Mesenteric fat pad (tissue), 1 donor: ENCODE measurements around the gene CTXND2. TPM values are rescaled to one million over a fixed set of nuclear protein-coding genes. Genes with fewer than 3 reads are reported as not detected.

ENCODE experiments used
- DNase-seq: peaks from one replicate; pipeline ENCODE4 v3.0.0-alpha.2; 2020; ENCODE audit warnings: low spot score
- total RNA-seq: library from RNA; stranded (reverse); fragmentation: NEBNext Ultra II Directional; extraction: Animal tissue kit (Norgen Biotek cat#: 25700); gene quantifications from one replicate; pipeline ENCODE4 v1.2.1, GENCODE V29; 2021
- donor health status: DM: yes; HTN: yes; CAD: no.

CTXND2 gene
- total RNA-seq, 1 donor from 2014 or later = not detected

DNA sequence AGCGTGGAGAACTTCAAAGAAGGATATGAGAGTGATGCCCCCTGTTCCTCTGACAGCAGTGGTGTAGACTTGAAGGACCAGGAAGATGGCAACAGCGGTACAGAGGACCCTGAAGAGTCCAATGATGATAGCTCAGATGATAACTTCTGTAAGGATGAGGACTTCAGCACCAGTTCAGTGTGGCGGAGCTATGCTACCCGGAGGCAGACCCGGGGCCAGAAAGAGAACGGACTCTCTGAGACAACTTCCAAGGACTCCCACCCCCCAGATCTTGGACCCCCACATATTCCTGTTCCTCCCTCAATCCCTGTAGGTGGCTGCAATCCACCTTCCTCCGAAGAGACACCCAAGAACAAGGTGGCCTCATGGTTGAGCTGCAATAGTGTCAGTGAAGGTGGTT, 73.7 kb downstream of the CTXND2 start:
- peak; percentile 2 for DNase-seq

DNA sequence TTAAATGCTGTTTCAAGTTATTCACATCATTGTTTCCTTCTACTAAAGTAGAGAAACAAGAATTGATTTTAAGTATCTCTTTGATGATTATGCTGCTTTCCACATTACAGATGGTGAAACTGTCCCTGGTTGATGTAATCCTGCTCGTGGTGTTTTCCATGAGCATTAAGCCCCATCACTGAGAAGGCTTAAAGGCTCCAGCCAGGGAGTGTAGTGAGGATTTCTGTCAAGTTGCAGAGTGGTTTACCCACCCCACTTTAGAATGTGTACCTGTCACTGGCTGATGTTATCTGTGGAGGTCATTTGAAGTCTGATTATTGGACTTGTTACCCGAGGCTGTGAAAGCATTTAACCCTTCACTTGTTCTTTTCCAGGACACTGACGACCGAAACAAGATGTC, 74.8 kb downstream of the CTXND2 start:
- no peak for DNase-seq

Other genes starting within 250 kb of the CTXND2 start
- 19.1 TPM for gene GOLPH3L, start 190.0 kb upstream of the CTXND2 start, total RNA-seq
- 0.29 TPM for gene HORMAD1, start 166.2 kb upstream of the CTXND2 start, total RNA-seq
- gene CTSS, start 121.4 kb upstream of the CTXND2 start, total RNA-seq = 173 TPM
- 76.4 TPM for gene CTSK, start 78.9 kb upstream of the CTXND2 start, total RNA-seq
- 51.0 TPM for gene ARNT, start 10.5 kb upstream of the CTXND2 start, total RNA-seq
- gene SETDB1, start 39.2 kb downstream of the CTXND2 start, total RNA-seq = 32.3 TPM
- gene CERS2, start 87.7 kb downstream of the CTXND2 start, total RNA-seq = 159 TPM
- gene ANXA9, start 95.2 kb downstream of the CTXND2 start, total RNA-seq = 0.48 TPM
- gene MINDY1, start 119.8 kb downstream of the CTXND2 start, total RNA-seq = 18.6 TPM
- 14.4 TPM for gene PRUNE1, start 121.3 kb downstream of the CTXND2 start, total RNA-seq
- not detected for gene BNIPL, start 149.4 kb downstream of the CTXND2 start, total RNA-seq
- gene C1orf56, start 160.6 kb downstream of the CTXND2 start, total RNA-seq = 5.4 TPM
- 97.4 TPM for gene CDC42SE1, start 172.5 kb downstream of the CTXND2 start, total RNA-seq
- gene MLLT11, start 173.3 kb downstream of the CTXND2 start, total RNA-seq = 0.64 TPM
- 15.7 TPM for gene GABPB2, start 183.6 kb downstream of the CTXND2 start, total RNA-seq